COLO829 (cell line): ENCODE results near the gene C5orf46.
"Not testable (repeated sequence)": the region's sequence is repeated elsewhere in the genome, so short reads cannot be mapped to it uniquely, and the experiment has no call there.

Experiments used
- DNase-seq: peaks from one replicate; pipeline ENCODE4 v3.0.0; 2012; ENCODE audit warnings: low spot score

The C5orf46 gene

DNA sequence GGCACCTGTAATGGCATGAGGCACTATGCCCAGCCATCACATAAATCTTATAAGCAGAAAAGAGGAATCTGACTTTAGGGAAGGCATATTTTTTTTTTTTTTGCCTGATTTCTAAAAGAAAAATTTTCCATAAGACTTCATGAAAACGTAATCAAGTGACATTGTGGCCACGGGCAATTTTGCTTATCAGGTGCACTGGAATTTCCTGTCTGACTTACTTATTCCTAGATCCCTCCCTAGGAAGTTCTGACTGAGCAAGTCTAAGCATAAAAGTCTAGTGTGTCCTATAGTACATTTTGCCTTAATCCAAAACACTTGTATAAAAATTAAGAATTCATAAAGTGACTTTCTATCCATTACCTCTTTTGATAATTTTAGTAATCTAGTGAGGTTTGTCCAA lies 12.5 kb downstream of the C5orf46 start:
- DNase-seq, result no peak

DNA sequence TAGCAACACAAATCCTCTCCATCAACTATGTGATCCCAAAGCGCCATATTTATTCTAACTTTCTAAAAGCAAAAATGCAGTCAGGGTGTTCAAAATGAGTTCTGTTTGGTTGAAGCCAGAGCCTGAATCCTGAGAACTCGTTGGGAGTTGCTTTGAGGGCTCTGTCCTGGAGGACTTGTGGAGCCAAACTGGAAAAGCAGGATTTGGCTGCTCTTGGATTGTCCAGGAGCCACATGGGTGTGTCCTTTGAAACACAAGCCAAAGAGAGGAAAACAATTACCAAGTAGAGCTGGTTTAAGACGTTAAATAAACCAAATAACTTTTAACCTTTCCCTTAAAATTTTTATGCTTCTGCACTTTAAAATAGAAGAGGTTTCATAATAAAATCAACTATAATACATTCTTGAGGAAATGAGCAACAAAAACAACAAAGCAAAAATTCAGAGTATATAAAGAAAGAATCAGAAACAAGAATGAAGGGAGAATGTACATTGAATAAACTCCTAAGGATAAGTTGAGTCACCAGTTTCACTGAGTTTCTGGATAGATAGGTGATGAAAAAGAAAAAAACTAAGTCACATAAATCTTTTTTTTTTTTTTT lies 13.5 kb downstream of the C5orf46 start:
- DNase-seq, result no peak

DNA sequence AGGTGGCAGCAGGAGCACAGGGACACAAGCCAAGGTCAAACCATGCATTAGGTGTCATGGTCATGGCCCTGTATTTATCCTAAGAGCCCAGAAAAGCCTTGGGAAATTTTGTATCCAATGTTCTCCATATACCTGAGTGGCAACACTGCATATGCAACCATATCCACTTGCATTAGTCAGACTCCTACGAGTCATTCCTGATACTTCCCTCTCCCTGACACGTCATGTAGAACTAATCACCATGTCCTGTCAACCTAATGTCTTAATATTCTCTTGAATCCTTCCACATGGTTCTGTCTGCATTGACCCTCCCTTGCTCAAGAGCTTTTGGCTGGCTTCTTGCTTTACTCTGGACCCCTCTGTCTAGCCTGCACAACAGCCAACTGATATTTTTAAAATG lies 18.4 kb downstream of the C5orf46 start:
- DNase-seq, result no peak

DNA sequence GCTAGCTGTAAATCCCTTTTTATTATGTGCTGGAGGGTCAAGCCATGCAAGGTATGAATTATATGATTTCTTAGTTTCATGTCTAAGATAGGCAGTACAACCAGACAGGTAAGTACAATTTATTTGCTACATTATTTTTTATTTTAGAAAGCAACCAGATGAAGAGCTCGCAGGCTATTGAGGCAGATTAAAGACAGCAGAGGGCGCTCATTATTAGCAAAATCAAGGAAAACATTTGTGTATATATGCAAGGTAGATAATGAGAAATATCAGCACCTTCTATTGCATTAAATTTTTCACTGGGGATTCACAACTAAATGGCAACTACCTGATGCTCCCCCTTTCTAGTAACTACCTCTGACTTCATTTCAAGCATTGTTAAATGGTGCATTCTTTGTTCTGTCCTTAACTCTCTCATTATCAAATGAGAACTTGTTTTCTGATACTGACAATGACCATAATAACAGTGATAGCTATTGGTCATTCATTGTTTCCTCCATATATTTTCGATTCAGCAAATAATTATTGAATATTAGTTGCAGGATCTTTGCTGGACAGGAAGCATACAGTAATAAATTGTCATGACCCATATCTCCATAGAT lies 19.2 kb downstream of the C5orf46 start:
- peak; percentile 16 for DNase-seq

DNA sequence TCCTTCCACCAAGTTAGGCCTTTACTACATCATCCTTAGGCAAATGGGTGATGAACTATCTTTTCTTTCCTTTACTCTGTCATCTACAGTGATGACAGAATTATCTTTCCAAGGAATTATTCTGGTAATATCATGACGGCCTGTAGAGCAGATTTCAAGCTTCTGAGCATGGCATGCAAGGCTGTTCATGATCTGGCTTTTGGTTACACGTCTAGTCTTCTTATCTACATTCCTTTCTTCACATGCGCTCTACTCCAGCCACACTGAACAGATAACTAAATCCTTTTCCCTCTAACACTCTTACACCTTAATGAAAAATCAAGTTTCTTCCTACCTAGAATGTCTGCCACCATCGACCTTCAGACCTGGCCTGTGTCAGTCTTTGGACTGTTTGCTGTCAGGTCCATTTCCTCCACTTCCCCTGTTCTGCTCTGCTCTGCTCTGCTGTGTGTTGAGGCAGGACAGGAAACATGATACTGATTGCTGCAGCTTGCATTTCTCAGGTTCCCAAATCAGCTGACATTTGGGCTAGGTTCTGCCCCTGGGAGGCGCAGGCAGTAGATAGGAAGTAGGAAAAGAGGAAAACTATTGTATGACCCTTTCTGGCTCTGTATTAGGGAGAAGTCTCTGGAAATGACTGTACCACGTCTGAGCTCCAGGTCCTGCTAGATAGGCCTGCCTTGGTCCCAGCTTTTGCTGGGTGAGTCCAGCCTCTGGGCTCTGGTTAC lies 23.6 kb downstream of the C5orf46 start:
- no peak for DNase-seq

DNA sequence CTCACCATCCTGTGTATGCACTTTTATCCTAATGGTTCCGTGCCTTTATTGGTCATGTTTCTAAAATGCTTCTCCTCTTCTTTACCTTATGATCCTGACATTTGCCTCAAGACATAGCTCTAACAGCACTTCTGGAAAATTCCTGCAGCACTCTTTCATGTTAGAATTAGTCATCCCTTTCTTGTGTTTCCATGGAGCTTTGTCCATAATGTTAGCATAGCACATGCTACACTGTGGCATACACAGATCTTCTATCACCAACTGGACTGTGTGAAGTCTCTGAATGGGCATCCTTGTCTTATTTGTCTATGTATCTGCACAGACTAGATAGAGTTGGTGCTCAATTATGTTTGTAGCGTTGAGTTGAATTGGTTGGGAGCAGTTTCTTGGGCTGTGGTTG lies 25.9 kb downstream of the C5orf46 start:
- DNase-seq, result peak; percentile 8

DNA sequence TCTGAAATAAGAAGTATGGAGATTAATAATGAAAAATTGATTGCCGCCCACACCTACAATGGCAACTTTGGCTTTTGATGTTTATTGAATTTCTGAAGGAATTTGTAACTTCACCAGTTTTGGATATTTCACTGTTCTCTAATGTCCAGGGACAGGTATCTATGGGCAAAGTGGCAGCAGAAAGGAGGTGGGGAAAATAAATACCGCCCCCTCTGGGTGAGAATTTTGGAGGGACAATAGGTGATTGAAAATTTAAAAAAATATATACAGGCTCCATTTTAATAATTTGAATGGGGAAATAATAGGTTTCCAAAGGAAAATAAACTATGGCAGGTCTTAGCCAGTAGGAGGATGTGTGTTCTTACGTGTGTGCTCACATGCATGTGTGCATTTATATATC lies 26.6 kb downstream of the C5orf46 start:
- DNase-seq, result no peak

DNA sequence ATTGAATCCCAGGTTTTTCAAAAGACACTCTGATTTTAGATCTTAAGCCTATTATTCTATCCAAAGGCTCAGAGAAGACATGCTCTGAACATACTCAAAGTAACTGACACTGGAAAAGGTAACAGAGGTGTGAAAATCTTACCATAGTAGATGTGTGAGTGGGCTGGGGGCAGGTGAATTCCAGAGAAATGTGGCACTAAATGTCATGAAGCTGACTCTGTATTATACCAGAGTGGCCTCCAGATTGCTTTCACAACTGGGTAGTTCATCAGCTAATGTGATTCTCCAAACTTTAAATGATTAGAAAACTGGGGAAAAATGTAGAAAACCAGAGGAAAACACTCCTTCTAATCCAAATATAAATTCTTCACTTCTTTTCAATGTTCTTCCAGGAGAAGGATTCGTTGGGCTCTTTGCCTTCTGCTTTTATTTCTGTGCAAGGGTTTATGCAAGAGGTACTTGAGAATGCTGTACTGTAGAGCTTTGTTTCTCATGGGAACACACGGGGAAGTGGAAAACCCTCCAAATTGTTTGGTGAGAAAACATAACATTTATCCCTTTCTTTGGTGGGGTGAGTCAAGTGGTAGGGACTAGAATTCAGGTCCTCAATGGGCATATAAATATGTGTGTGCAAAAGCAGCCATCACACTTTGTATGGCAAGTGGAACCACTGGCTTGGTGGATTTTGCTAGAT lies 28.1 kb downstream of the C5orf46 start, which contains the start of gene SCGB3A2:
Gene SCGB3A2, plus strand, starts transcription at position 646 of the 694 bp plus-strand sequence. CDS start 93 bp downstream, outside the sequence.
- DNase-seq, result no peak

DNA sequence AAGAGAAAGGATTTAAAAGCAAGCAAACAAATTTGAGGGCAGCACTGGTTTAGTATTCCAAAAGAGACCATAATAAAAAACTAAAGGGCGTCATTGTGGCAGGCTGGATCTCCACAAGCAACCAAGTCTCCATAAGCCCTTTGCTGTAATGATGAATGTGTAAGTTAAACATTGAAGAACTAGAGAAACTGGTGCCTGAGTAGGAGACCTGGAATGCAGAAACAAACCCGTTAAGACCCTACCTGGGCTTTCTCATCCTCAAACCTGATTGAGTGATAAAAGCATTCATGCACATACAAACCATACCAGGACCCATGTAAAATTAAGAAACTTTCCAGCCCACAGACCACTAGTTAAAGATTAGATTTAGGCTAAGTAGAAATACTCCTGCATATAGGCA lies 29.7 kb downstream of the C5orf46 start:
- no peak for DNase-seq

DNA sequence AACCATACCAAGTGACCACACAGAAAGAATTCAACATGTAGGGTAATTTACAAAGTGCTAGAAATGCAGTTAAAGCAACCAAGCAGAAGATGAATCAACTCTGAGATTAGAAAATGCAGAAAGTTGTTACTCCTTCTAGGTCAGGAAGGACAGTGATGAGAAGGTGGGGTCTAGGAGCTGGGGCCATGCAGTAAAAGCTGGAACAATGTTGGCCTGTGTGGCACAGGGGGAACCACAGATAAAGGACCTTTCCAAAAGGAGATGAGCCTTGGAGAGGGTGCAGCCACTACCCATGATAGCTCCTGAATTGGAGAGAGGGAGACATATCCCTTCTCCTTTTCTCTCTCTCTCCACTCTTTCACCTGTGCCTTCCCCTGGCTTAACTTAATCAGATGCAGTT lies 30.2 kb downstream of the C5orf46 start:
- no peak for DNase-seq

DNA sequence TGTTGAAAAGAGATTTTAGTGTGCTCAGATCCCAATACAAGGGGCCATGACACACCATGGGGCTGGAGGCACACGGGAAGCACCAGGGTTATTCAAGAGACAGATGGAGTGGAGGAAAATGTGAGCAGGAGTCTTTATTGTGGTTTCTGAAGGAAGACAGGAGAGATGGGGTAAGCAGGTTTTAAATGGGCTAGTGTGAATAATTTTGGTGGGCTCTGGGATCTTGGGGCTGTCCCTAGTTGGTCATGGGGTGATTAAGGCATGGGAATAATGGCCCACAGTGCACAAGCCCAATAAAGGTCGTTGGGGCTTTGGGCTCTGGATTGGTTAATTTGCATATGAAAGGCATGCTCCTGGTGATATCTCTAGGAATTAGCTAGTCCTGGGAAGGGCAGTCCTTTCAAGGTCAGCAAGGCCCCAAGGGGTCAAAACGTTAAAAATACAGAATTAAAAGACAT lies 31.4 kb downstream of the C5orf46 start:
- no peak for DNase-seq

DNA sequence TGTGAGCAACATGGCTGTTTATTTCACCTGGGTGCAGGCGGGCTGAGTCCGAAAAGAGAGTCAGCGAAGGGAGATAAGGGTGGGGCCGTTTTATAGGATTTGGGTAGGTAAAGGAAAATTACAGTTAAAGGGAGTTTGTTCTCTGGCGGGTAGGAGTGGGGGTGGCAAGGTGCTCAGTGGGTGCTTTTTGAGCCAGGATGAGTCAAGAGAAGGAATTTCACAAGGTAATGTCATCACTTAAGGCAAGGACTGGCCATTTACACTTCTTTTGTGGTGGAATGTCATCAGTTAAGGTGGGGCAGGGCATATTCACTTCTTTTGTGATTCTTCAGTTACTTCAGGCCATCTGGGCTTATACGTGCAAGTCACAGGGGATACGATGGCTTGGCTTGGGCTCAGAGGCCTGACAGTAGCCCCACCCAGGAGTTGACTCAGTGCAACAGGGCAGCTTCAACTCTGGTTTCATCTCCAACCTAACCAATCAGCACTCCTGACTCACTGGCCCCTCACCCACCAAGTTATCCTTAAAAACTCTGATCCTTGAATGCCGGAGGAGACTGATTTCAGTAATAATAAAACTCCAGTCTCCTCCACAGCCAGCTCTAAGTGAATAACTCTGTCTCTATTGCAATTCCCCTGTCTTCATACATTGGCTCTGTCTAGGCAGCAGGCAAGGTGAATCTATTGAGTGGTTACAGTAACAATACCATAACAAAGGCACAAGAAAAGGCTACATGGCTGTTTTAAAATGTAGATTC lies 32.0 kb downstream of the C5orf46 start:
- not testable (repeated sequence) for DNase-seq

DNA sequence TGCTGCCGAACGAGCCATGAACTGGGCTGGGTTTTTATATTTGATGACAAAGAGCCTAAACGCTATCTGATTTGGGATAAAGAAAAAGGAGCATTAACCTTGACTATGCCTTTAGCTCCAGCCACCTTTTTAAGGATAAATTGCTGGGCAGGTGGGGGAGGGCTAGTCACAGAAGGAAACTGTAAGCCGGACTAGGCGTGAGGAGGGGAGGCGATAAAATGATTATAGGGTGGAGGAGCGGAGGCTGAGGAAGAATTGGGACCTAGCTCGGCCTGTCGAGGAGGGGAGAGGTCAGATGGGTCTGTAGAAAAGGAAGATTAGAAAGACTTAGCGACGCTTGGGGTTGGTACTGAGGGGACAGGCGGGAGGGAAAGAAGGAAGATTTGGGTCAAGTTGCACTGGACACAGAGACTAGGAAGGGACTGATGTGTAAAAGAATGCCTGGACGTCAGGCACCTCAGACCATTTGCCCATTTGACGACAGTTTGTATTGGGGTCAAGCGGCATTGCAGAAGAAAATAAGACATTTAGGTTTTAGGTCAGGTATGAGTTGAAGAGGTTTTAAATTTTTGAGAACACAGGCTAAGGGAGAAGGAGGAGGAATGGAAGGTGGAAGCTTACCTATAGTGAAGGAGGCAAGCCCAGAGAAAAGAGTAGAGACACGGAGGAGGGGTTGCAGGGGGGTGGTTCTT lies 33.4 kb downstream of the C5orf46 start:
- DNase-seq, result not testable (repeated sequence)

DNA sequence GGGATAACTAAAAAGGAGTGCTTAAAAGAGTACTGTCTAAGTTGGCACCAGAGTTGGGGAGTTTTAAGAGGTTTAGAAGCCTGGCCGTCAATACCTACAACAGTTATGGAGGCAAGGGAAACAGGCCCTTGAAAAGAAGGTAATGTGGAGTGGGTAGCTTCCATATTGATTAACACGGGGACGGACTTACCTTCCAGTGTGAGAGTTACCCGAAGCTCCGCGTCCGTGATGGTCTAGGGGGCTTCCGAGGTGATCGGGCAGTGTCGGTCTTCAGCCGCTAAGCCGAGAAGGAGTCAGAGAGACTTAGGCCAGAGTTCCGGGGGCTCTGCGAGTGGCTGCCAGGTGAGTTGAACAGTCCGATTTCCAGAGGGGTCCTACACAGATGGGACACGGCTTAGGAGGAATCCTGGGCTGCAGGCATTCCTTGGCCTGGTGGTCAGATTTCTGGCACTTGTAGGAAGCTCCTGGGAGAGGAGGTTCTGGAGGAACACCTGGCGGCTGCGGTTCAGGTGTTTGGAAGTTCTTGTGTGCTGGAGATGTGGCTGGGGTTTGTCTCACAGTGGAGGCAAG lies 34.3 kb downstream of the C5orf46 start:
- not testable (repeated sequence) for DNase-seq

DNA sequence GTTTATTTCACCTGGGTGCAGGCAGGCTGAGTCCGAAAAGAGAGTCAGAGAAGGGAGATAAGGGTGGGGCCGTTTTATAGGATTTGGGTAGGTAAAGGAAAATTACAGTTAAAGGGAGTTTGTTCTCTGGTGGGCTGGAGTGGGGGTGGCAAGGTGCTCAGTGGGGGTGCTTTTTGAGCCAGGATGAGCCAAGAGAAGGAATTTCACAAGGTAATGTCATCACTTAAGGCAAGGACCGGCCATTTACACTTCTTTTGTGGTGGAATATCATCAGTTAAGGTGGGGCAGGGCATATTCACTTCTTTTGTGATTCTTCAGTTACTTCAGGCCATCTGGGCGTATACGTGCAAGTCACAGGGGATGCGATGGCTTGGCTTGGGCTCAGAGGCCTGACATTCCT lies 36.4 kb downstream of the C5orf46 start:
- not testable (repeated sequence) for DNase-seq

DNA sequence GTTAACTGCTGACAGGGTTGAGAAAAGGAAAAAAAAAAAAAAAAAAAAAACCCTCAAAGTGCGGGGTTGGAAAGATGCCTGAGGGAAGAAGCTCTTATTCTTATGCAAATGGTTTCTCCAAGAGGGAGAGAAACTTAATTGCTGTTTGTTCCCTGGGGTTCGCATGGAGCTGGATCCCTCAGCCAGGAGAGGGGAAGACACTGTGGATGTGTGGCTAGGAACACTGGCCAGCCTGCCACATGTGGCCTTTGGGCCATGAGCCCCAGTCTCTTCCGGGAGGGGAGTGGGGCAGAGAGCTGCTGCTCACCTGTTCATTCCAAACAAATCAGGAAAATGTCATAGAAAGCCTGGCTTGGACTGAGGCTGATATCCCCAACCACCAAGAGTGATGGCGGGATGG lies 37.2 kb downstream of the C5orf46 start:
- DNase-seq, result no peak

DNA sequence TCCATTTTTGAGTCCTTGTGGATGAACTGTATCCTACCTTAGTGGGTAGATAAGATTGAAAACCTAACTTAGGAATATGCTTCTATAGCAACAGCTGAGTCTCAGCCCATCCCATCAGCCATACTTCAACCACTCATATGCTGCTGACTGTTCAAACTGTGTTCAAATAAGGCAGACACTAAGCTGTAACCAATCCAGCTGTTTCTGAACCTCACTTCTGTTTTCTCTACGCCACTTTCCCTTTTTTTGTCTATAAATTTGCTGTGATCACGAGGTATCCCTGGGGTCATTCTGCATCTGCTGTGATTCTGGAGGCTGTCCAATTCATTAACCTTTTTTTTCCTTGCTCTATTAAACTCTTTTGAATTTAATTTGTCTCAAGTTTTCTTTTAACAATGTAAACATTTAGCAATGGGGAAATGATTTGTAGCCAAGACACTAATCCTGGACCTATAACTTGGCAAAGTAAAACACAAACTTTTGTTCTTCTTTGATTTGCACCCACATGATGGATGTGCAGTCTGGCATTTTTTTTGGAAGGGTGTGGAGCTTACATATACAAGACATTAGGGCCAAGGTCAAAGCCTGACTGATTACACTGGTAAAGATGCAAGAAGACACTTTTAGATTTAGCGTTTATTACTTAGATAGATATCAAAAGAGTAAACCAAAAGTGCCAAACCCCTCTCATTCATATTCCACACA lies 42.7 kb downstream of the C5orf46 start:
- no peak for DNase-seq

DNA sequence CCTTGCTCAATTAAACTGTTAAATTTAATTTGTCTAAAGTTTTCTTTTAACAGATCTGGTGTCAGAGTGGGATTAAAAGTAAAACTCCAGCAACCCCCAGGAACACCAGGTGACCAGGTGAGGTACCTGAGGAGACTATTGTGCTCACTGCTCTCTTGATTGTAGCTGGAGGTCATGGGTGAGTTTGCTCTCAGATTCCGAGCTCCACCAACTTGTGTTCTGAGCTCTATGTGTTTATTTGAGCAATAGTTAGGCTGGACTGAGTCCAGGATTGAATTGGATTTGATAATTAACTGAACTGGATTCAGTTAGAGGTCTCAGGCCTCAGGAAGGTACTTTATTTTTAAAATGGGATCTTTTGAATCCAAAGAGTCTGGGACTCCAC lies 45.7 kb downstream of the C5orf46 start:
- DNase-seq, result no peak

DNA sequence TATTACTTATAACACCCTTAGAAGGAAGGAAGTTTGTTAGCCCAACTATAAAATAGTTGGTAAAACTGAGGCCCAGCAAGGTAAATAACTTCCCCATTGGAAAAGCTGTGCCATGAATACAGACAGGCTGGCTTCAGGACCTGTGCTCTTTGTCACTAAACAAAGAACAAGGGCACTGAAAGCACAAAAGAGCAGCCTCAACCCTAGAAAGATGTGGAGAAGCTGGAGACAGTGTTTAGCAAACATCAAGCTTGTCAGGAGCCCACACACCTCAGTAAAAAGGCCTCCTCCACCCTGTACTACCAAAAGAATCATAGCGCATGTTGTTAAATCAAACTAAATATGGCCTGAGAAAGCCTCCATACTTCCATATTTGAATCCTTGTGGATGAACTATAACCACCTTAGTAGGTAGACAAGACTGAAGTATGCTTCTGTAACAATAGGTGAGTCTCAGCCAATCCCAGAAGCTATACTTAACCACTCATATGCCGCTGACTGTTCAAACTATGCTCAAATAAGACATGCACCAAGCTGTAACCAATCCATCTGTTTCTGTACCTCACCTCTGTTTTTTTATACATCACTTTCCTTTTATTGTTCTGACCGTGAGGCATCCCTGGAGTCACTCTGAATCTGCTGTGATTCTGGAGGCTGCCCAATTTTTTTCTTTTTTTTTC lies 46.2 kb downstream of the C5orf46 start:
- DNase-seq, result no peak

DNA sequence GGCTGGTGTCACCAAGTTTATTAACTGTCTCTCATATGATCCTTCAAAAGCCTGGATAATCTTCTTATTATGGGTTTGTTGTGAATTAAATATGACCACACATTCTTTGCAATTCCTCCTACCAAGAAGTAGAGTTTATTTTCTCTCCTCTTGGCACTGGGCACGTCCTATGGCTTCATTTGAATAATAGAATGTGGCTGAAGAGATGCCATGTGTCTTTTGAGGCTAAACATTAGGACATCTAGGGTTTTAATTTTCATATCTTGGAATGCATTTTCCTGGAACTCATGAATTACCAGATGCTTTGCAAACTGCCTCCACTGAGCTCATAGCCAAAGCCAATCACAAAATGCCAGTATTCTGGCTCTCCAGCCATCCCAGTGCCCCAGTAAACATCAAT lies 47.8 kb downstream of the C5orf46 start:
- no peak for DNase-seq
